ENCODE measurements around the gene NOL3.

NOL3 gene

DNA sequence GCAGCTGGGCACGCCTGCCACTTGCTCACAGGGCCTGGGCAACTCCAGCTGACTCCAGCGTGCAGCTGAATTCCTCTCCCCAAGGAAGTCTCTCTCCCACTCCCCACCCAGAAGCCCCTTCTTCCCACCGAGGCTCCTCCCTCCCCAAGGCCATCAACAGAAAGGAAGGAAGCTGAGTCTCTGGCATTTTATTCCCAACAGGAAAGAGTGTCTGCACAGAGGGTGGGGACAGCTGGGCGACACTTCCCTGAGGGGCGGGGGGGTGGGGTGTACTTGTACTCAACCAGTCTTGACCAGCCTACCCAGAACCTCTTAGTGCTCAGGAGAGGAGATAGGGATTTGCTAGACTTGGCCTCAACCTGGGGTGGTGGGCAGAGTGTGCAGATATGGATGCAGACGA is 19.7 kb downstream of the NOL3 start, which contains the start of gene EXOC3L1:
TSS of gene EXOC3L1 (minus strand) at position 96 of the 400 bp plus-strand sequence. CDS start 460 bp downstream, outside the sequence.
- DNase-seq (ENCODE audit: low spot score), result no peak

DNA sequence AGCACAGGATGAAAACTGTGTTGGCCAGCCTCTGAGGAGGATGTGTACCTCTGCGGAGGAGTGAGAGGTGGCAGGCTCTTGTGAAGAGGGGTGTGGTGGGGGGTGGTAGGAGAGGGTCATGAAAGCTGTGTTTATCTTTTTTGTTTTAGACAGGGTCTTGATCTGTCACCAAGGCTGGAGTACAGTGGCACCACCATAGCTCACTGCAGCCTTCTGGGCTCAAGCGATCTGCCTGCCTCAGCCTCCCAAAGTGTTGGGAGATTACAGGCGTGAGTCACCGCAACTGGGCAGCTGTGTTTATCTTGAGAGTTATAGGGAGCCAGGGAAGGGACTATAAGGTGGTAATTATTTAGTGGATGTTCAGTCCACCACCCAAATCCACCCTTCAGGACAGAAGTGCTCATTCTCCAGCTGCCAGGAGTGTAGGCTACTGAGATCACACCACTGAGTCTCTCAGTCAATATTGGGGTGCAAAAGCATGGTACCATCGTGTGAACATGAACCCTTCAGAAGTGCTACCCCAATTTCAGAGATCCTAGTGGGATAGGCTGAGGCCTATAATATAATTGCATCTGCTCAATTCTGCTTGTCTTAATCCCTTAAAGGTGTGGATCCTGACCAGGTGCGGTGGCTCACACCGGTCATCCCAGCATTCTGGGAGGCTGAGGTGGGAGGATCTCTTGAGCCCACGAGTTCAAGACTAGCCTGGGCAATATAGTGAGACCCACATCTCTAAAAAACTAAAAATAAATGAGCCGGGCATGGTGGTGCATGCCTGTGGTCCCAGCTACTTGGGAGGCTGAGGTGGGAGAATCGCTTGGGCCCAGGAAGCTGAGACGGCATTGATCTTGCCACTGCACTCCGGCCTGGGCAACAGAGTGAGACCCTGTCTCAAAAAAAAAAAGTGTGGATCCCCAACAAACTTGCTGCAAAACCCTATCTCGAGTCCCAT is 20.4 kb downstream of the NOL3 start:
- DNase-seq (ENCODE audit: low spot score), result no peak

DNA sequence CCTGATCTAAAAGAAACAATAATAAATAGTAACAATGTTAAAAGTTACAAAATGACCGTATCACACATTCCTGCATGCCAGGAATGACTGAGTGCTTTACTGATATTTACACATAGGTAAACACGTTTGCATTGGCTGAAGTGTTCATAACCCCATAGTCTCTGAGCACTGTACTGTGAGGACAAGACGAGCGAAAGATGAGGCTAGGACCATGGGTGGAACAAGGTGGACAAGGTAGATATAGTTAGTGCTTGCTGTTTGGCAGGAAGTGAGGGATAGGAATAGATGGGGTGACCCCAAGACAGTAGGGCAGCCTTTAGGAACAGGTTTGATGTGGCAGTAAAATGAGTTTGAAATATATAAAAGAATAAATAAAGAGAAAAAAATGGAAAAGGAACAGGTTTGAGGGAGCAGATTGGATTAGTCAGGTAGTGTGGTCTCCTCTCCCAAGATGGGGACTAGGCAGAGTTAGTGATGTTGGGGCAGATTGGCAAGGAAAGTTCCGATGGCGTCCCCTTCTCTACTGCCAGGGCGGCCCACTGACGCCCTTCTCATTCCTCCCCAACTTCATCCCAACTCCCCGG is 21.2 kb downstream of the NOL3 start:
- no peak for DNase-seq (ENCODE audit: low spot score)

DNA sequence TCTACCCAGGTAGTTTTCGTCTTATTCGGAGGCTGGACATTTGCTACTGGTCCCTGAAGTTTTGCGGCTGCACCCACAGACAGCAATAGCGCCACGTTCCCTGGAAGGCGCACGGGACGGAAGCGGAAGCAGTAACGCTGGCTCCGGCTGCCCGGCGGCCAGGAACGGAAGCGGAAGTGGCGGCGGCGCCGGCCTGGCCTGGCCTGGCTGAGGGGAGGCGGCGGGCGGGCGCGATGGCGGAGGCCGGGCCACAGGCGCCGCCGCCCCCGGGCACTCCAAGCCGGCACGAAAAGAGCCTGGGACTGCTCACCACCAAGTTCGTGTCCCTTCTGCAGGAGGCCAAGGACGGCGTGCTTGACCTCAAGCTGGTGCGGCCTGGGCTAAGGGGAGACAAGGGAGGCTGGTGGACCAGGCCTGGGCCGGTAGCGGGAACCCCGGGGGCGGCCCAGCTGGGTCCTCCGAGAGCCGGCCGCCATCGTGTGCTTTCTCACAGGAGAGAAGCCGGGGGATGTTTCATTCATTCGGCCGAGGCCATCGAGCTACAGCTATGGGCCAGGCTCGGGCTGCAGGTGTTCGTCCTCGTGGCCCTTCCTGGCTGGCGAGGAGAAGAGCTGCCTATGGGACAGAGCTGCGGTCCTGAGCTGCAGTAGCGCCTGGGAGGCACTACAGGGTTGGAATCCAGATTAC is 21.8 kb downstream of the NOL3 start, which contains the start of gene E2F4:
TSS of gene E2F4 (plus strand) at position 161 of the 687 bp plus-strand sequence. CDS start at position 234, 73 bp downstream.
- DNase-seq (ENCODE audit: low spot score), result peak; percentile 91

DNA sequence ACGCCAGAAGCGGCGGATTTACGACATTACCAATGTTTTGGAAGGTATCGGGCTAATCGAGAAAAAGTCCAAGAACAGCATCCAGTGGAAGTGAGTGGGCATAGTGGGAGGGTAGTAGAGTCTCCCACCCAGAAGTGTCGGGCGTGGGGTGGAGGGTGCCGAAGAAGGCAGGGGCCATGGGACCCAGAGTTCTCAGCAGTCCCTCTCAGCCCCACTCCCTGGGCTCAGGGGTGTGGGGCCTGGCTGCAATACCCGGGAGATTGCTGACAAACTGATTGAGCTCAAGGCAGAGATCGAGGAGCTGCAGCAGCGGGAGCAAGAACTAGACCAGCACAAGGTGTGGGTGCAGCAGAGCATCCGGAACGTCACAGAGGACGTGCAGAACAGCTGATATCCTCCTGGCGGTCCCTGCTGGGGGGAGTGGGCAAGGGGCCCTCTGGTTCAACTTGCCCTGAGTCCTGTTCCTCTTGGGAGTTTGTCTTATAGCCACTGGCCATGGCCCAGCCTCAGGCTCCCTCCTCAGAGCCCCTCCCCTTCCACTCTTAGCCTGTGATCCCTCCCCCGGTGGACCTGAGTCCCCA is 22.5 kb downstream of the NOL3 start:
- no peak for DNase-seq (ENCODE audit: low spot score)

DNA sequence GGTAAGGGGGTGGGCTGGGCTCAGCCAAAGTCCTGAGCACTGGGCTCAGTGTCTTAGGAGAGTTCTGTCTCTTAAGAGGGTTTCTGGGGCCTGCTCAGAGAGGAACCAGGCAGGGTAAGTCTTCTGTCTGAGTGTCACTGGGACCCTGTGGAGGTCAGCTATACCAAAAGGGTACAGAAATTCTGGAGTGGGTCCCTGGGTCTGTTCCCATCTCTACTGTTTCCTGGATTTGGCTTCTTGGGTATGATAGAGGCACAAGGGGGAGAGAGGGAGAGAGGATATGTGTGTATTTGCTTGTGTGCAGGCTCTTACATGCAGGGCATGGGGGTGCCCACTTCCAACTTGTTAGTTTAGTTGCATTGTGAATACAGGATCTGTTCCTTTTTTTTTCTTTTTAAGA is 23.2 kb downstream of the NOL3 start:
- no peak for DNase-seq (ENCODE audit: low spot score)

DNA sequence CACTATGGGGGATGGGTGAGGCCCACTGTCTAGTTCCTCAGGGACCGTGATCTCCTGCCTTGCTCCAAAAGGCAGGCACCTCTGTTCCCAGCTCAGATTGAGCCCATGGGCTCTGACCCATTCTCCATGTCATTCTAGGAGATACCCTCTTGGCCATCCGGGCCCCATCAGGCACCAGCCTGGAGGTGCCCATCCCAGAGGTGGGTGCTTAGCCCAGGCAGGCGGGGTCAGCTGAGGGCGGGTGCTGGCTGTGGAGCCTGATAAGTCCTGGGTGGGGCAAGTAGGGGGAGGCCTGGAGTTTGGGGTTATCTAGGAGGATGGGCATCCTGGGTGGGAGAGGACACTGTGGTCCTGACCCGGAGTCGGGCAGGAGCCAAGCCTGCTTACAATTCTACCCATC is 23.9 kb downstream of the NOL3 start:
- no peak for DNase-seq (ENCODE audit: low spot score)

DNA sequence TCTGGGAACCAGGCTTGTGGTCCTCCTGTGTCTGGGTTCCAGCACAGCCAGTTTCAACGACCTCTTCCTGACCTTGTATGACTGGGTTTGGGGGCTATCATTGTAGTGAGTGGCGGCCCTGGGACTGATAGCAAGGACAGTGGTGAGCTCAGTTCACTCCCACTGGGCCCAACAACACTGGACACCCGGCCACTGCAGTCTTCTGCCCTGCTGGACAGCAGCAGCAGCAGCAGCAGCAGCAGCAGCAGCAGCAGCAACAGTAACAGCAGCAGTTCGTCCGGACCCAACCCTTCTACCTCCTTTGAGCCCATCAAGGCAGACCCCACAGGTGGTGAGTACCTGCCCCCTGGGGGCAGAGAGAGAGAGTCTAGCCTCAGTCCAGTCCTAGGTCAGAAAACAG is 25.3 kb downstream of the NOL3 start:
- DNase-seq (ENCODE audit: low spot score), result no peak

DNA sequence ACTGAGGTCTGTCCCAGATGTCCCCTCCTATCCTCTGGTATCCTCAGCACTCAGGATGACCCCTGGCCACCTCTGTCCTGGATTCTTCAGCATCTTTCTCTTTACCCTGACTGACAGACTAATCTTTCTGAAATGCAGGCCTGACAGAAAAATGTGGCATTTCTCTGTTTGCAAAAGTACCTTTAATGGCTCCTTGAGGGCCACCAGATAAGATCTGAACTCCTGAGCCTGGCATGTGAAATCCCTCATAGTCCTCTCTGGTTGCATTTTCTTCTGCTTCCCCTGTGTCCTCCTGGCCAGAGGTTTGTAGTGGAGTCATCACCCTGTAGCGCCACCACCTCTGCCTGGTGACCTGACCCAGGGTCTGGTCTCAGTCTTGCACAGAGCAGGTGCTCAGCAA is 26.5 kb downstream of the NOL3 start:
- no peak for DNase-seq (ENCODE audit: low spot score)

DNA sequence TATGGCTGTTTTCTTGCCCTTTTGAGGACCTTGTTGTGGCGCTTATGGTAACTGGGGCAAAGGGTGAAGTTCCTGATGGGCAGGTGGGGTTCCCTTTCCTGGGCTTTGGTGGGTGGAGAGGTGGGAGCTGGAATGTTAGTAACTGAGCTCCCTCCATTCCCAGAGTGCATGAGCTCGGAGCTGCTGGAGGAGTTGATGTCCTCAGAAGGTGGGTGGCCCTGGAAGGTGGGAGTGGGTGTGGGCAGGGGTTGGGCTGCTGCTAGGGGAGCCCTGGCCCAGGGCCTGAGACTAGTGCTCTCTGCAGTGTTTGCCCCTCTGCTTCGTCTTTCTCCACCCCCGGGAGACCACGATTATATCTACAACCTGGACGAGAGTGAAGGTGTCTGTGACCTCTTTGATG is 27.4 kb downstream of the NOL3 start:
- DNase-seq (ENCODE audit: low spot score), result no peak

DNA sequence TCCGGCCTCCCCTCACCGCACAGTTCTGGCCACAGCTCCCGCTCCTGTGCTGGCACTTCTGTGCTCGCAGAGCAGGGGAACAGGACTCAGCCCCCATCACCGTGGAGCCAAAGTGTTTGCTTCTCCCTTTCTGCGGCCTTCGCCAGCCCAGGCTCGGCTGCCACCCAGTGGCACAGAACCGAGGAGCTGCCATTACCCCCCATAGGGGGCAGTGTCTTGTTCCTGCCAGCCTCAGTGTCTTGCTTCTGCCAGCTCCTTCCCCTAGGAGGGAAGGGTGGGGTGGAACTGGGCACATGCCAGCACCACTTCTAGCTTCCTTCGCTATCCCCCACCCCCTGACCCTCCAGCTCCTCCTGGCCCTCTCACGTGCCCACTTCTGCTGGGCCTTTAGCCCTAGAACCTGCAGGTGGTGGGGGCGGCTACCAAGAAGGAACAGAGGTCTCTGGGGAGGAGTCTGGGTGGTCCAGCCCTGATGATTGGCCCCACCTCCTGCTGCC is 27.9 kb downstream of the NOL3 start:
- no peak for DNase-seq (ENCODE audit: low spot score)

DNA sequence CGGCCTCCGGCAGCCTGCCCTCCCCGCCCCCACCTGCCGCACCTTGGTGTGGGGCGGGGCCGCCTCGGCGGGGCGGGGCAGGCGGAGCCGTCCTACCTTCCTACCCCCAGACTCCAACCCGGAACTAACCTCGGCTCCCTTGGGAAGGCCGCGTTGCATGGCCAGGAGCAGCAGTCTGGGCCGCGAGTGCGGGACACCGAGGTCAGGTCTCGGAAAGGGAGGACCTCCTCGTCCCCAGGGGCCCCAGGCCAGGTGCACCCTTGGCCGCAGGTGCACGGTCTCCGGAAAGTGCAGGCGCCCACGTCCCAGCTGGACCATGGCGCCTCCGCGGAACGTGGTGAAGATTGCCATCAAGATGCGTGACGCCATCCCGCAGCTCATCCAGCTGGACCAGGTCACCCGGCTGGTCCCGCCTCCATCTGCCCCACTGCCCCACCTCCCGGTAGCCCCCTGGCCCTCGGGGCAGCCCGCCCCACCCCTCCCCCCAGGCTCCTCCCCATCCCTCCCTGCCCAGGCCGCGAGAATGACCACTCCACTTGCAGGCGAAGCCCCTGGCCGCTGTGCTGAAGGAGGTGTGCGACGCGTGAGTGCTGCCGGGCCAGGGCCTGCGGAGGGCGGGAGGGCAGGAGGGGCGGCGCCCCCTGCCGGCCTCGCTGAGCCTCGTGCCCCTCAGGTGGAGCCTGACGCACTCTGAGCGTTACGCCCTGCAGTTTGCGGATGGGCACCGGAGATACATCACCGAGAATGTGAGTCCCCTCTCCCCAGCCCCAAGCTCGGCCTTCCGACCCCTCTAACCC is 28.9 kb downstream of the NOL3 start, which contains the start of gene ELMO3:
TSS of gene ELMO3 (plus strand) at position 121 of the 797 bp plus-strand sequence. CDS start at position 317, 196 bp downstream.
- no peak for DNase-seq (ENCODE audit: low spot score)

DNA sequence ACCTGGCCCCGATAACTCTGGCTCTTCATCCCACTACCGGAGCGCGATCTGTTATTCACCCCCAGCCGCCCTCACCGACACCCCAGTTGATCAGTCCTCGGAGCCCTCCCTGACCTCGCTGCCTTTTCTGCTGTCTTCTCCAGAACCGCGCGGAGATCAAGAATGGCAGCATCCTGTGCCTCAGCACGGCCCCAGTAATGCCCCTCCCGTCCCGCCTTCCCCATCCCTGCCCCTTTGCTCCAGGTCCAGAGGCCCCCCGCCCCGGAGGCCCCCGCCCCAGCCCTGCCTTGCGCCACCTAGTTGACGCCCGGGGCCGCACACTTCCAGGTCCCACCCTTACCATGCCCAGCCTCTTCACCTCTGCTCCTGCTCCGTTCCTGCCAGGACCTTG is 29.5 kb downstream of the NOL3 start:
- DNase-seq (ENCODE audit: low spot score), result no peak

DNA sequence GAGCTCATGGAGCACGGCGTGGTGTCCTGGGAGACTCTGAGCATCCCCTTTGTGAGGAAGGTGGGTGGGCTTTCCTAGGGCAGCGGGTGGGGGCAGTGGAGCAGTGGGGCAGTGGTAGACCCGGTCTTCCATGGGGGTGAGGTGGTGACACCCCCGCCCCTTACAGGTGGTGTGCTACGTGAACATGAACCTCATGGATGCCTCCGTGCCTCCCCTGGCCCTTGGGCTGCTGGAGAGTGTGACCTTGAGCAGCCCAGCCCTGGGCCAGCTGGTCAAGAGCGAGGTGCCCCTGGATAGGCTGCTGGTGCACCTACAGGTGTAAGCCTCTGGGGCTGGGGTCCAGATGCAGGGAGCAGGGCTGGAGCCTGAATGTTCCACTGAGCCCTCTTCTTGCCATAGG is 30.2 kb downstream of the NOL3 start:
- no peak for DNase-seq (ENCODE audit: low spot score)

DNA sequence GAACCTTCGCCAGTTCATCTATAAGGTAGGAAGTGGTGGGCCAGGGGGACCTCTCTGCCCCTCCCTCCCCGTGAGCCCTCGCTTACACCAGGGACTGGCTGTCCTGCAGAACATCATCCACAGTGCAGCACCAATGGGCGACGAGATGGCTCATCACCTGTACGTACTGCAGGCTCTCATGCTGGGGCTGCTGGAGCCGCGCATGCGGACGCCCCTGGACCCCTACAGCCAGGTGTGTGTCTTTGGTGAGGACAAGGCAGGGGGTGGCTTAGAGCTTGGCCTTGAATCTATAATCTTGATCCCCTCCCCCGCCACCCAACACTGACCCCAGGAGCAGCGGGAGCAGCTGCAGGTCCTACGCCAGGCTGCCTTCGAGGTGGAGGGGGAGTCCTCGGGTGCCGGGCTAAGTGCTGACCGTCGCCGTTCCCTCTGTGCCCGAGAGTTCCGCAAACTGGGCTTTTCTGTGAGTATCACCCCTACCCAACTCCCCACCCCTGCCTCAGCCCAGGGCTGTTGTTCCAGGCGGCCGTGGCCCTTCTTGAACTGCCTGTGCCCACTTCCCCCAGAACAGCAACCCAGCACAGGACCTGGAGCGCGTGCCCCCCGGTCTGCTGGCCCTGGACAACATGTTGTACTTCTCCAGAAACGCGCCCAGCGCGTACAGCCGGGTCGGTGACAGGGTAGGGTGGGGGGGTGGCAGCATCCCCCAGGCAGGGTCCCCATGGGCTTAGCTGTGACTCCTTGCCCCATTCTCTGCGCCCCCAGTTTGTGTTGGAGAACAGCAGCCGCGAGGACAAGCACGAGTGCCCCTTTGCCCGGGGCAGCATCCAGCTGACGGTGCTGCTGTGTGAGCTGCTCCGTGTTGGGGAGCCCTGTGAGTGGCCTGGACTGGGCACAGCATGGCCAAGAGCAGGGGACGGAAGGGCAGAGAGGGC is 31.3 kb downstream of the NOL3 start:
- DNase-seq (ENCODE audit: low spot score), result no peak

DNA sequence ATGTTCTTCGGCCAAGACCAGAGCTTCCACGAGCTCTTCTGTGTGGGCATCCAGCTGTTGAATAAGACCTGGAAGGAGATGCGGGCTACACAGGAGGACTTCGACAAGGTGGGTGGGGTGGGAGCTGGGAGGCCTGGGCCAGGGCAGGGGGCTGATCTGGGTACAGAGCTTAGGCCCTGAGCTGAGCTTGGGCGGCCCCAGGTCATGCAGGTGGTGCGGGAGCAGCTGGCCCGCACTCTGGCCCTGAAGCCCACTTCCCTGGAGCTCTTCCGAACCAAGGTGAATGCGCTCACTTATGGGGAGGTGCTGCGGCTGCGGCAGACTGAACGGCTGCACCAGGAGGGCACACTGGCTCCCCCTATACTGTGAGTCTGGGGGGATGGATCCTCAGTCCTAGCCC is 32.1 kb downstream of the NOL3 start:
- no peak for DNase-seq (ENCODE audit: low spot score)

DNA sequence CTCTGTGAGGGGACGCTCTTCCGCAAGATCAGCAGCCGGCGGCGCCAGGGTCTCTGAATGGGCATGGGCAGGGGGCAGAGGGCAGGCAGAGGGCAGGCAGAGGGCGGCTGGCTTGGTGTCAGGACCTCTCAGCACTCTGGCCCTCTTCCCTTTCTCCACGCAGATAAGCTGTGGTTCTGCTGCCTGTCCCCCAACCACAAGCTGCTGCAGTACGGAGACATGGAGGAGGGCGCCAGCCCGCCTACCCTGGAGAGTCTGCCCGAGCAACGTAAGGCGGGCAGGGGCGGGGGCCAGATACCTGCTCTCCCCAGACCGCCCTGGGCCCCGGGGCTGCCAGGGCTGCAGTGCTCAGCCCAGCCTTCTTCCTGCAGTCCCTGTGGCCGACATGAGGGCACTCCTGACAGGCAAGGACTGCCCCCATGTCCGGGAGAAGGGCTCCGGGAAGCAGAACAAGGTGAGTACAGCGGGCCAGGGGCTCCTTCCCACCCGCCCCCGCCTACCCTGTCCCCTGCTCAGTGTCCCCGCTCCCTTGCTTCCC is 32.7 kb downstream of the NOL3 start:
- DNase-seq (ENCODE audit: low spot score), result no peak

DNA sequence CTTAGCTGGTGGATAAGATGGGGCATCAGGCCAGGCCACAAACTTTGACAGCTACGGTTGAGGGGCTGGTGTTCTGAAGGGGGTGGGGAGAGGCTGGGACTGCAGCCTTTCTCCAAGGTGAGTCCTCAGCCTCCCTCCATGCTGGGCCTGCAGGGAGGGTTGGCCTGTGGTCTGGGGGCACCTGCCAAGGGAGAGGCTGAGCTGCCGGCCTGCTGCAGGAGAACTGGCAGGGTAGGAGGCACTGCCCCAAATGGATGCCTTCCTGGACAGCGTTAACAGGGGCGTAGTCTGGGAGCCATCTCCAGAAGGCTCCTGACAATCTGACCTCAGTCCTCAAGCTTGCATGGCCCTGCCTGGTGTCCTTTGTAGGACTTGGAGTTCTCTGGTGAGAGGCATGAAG is 33.7 kb downstream of the NOL3 start:
- DNase-seq (ENCODE audit: low spot score), result no peak

DNA sequence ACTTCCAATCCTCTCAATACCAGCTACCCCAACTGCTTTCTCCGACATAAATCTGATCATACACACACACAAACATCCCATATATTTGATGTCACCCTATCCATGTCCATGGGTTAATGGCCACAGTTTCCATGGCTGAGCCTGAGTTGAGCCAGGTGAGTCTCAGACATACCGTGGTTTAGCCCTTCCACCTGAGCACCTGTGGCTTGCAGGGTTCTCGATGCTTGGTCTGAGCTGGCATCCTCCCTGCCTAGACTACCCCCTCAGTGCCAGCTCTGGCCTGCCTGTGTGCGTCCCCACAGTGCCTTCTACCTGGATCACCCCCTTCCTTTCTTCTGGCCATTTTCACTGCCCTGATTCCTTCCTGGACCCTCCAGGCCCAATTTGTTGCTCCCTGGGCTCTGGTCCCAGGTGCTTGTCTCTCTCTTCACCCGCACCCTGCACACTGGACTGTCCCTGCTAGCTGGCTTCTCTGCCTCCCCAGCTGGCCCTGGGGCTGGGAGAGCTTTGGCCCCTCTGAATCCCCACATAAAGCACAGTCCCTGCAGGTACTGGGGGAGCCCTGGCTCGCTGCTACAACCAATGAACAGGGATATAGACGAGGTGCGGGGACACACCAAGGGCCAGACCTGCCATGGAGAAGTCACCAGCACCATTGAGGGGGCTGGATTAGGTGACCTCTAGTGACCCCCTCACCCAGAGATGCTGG is 35.9 kb downstream of the NOL3 start:
- no peak for DNase-seq (ENCODE audit: low spot score)

Measured in HuH-7.5 (cell line).